Heart right ventricle (tissue), 16 donors: ENCODE measurements around the gene XPOT. TPM values are rescaled to one million over a fixed set of nuclear protein-coding genes. Genes with fewer than 3 reads are reported as not detected.

ENCODE experiments used
- ATAC-seq, 8 donors: fragments of 200-7000 bp; cut with Tn5 transposase; one replicate each; pipeline ENCODE4 v1.9.1; 2020; ENCODE audit warnings: mild to moderate bottlenecking in 8 of 8, moderate library complexity in 8 of 8, moderate number of reproducible peaks in 1 of 8
- DNase-seq, 2 donors: peaks; one replicate each; pipeline ENCODE4 v3.0.0-alpha.2; 2020
- H3K27ac ChIP-seq, 10 donors: fragments of 200-600 bp; sonication (generic) in 2 of 10; one replicate each; pipeline versions ENCODE4 v1.5.0 to v1.8.0; 2020 to 2022; ENCODE audit warnings: mild to moderate bottlenecking in 3 of 10
- H3K27me3 ChIP-seq, 7 donors: fragments of 200-600 bp; one replicate each; pipeline ENCODE4 v1.8.0; 2021 to 2022; ENCODE audit warnings: mild to moderate bottlenecking in 2 of 7
- H3K36me3 ChIP-seq, 9 donors: fragments of 200-600 bp; sonication (generic) in 1 of 9; one replicate each; pipeline versions ENCODE4 v1.5.0 to v1.8.0; 2020 to 2022; ENCODE audit warnings: mild to moderate bottlenecking in 2 of 9
- H3K4me1 ChIP-seq, 9 donors: fragments of 200-600 bp; sonication (generic) in 1 of 9; one replicate each; pipeline versions ENCODE4 v1.5.0 to v1.8.0; 2020 to 2022; ENCODE audit warnings: mild to moderate bottlenecking in 4 of 9
- H3K4me3 ChIP-seq, 10 donors: fragments of 200-600 bp; sonication (generic) in 2 of 10; one replicate each; pipeline versions ENCODE4 v1.5.0 to v1.8.0; 2020 to 2022; ENCODE audit warnings: mild to moderate bottlenecking in 7 of 10, moderate library complexity in 2 of 10
- H3K9me3 ChIP-seq, 11 donors: fragments of 200-600 bp in 10 of 11; sonication (generic) in 2 of 11; one replicate each; pipeline versions ENCODE4 v1.5.0 to v1.8.0; 2013 to 2022; ENCODE audit warnings: mild to moderate bottlenecking in 2 of 11, control low read depth in 1 of 11, moderate library complexity in 1 of 11
- WGBS, 2 donors: extraction: QIAGEN DNeasy Blood & Tissue Kit; methylation state at CpG; one replicate each; pipeline ENCODE4 v1.1.7; 2013; ENCODE audit warnings: inconsistent platforms in 1 of 2; 5-methylcytosine and 5-hydroxymethylcytosine counted together
- intact Hi-C, 10 donors: fragments of 100-400 bp; cut with DNase I; formaldehyde crosslinking; loops; one replicate each; pipeline versions ENCODE4 v1.11.1 to v1.14.2; 2022
- polyA plus RNA-seq, 2 donors: library from polyadenylated mRNA; stranded (reverse); fragments of 200-250 nt; gene quantifications; one replicate each; pipeline ENCODE4 v1.2.3, GENCODE V29; 2013
- total RNA-seq, 10 donors: library from RNA; stranded (reverse); fragmentation: NEBNext Ultra II Directional in 3 of 10; extraction: Animal tissue kit (Norgen Biotek cat#: 25700) in 3 of 10; gene quantifications; one replicate each; pipeline versions ENCODE4 v1.2.1 to v1.2.4, GENCODE V29; 2021 to 2023
- TF ChIP-seq, protein P1 (sequence below), 9 donors: fragments of 200-600 bp; sonication (generic) in 2 of 9; IDR thresholded peaks; one replicate each; pipeline versions ENCODE4 v1.5.0 to v1.8.0; 2021 to 2022; ENCODE audit warnings: antibody characterized with exemption in 9 of 9, mild to moderate bottlenecking in 5 of 9, moderate library complexity in 1 of 9
- donor health status: Arrhythmogenic right ventricular cardiomyopathy.
- donor health status: ischemic (EF 13 %, LVEDD 7.1; RV severe dilation, severe dysfunction).
- donor health status: healthy with polysubstance abuse.
- donor health status: DM: no; HTN: yes; CAD: no.
- donor health status: DM: no; HTN: no; CAD: no.
- donor health status: ischemic (EF 25% LVEDD 6.9; RV normal size, moderate dysfunction).
- donor health status: ischemic (EF 25% LVEDD 5.7; RV mildly dilated, moderate dysfunction).
- donor health status: healthy.
- donor health status: DM: yes; HTN: yes; CAD: no.
- donor health status: Ischemic cardiomyopathy.
- donor health status: ischemic (EF 35%, LVEDD 5.7; RV mildly dilated, moderate dysfunction).
- donor health status: nonischemic (EF 11% LVEDD 7.7; RV severe dilation, severe dysfunction).
- donor health status: DM: yes; HTN: yes; CAD: no.
- donor health status: PGD.
- donor health status: ischemic (EF 29% LVEDD 5.4; RV normal size, mild dysfunction).
- donor health status: nonischemic (EF 23%, LVEDD 6.1; RV moderate dilation, normal function).

Gene XPOT
- total and polyA plus RNA-seq, 12 donors: 8.6 to 31.6 (median 19.1) TPM

DNA sequence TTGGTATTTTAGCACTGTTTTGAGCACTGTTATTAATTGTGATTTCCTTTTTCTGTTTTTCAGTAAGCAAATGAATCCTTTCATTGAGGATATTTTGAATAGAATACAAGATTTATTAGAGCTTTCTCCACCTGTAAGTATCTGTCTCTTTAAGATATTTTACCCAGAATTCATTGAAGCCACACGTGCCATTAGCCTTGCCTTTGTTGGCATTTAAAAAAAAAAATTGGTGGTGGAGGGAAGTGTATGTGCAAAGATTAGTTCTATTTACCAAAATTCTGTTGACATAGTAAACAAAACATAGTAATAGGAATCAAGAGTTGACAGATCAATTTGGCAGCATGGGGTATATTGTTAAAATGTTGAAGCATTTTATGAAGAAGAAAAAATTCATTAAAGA is 23.8 kb downstream of the XPOT start:
- ATAC-seq (no peak), DNase-seq (no peak)
- H3K27ac ChIP-seq: no peak overlapping the region
- WGBS, 2 donors: 28 to 30% methylated on average over 1 of the region's 1 CpG
- H3K4me3 ChIP-seq: no peak overlapping the region
- H3K36me3 ChIP-seq: peaks cover 0 to 100% (median 91%) of the 10 kb centered on the region in 9 donors
- TF ChIP-seq, protein P1, sequence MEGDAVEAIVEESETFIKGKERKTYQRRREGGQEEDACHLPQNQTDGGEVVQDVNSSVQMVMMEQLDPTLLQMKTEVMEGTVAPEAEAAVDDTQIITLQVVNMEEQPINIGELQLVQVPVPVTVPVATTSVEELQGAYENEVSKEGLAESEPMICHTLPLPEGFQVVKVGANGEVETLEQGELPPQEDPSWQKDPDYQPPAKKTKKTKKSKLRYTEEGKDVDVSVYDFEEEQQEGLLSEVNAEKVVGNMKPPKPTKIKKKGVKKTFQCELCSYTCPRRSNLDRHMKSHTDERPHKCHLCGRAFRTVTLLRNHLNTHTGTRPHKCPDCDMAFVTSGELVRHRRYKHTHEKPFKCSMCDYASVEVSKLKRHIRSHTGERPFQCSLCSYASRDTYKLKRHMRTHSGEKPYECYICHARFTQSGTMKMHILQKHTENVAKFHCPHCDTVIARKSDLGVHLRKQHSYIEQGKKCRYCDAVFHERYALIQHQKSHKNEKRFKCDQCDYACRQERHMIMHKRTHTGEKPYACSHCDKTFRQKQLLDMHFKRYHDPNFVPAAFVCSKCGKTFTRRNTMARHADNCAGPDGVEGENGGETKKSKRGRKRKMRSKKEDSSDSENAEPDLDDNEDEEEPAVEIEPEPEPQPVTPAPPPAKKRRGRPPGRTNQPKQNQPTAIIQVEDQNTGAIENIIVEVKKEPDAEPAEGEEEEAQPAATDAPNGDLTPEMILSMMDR (IDR thresholded peaks at IDR 0.05): no peak
- no peaks in the 10 kb centered on the region for H3K9me3 ChIP-seq
- no peaks in the 10 kb centered on the region for H3K4me1 ChIP-seq
- no peaks in the 10 kb centered on the region for H3K27me3 ChIP-seq
- intact Hi-C loops: no loop called here

DNA sequence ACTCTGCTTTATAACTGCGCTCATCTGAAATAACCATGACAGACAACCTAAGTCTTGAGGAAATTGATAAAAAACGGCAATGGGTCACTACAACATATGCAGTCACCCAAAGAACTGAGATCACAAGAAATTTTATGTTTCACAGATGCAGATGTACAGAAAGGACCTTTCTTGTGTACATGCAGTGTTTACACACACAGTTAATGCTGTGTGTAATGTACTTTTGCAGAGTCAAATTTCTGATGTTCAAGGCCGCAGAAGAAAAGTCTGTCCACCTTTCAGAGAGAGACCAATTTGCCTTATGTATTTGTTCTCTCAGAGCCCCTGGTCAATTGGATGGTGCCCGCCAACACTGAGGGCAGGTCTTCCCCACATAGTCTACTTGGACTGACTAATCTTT is 24.8 kb downstream of the XPOT start:
- Histone ChIP-seq H3K27ac (no peak overlapping the region), H3K36me3 (peaks cover 0 to 100% (median 90%) of the 10 kb centered on the region in 9 donors), H3K9me3 (no peaks in the 10 kb centered on the region), H3K27me3 (no peaks in the 10 kb centered on the region), H3K4me1 (no peaks in the 10 kb centered on the region), H3K4me3 (no peak overlapping the region)
- TF ChIP-seq, protein P1 (IDR thresholded peaks at IDR 0.05): no peak
- WGBS, 2 donors: 90 to 97% methylated on average over 4 of the region's 4 CpGs
- no peak for ATAC-seq
- no peak for DNase-seq
- intact Hi-C loops: no loop called here

DNA sequence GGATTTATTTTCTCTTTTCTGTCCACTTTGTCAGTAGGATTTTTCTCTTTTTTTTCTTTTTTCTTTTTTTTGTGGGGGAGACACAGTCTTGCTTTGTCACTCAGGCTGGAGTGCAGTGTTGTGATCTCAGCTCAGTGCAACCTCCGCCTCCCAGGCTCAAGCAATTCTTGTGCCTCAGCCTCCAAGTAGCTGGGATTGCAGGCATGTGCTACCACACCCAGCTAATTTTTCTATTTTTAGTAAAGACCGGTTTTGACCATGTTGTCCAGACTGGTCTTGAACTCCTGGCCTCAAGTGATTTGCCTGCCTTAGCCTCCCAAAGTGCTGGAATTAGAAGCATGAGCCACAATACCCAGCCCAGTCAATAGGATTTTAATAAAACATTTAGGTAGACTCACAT is 26.7 kb downstream of the XPOT start:
- intact Hi-C loops: loop anchor here in 1 of 10 donors (10.0 kb wide), 1 partner anchor 54 kb away; no protein-coding TSS in a partner anchor
- Histone ChIP-seq H3K27ac (no peak overlapping the region), H3K27me3 (no peaks in the 10 kb centered on the region), H3K4me1 (no peaks in the 10 kb centered on the region), H3K9me3 (no peaks in the 10 kb centered on the region), H3K4me3 (no peak overlapping the region), H3K36me3 (peaks cover 0 to 100% (median 89%) of the 10 kb centered on the region in 9 donors)
- TF ChIP-seq, protein P1 (IDR thresholded peaks at IDR 0.05): no peak
- ATAC-seq: no peak
- DNase-seq: no peak
- WGBS, 2 donors: 67 to 73% methylated on average over 2 of the region's 2 CpGs

DNA sequence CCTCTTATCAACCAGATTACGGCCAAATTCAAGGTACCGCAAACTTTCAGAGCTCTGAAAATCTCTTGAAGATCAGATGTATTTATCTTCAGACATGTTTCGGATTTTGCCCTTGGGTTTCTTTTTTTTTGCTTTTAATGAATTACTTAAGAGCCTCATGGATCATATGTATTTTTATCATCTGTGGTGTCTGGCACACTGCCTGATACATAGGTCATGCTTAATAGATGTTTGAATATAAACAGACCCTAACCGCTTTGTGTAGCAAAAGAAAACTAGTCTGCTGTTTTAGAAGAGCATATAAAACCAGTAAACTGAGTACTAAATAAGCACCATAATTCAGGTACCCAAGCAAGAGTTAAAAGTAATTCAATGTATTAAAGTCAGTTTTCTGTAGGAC is 27.6 kb downstream of the XPOT start:
- Histone ChIP-seq H3K9me3 (no peaks in the 10 kb centered on the region), H3K27ac (no peak overlapping the region), H3K27me3 (no peaks in the 10 kb centered on the region), H3K4me3 (no peak overlapping the region), H3K4me1 (no peaks in the 10 kb centered on the region), H3K36me3 (peaks cover 0 to 100% (median 86%) of the 10 kb centered on the region in 9 donors)
- 95 to 96% methylated on average over 4 of the region's 4 CpGs for WGBS, 2 donors
- TF ChIP-seq, protein P1 (IDR thresholded peaks at IDR 0.05): no peak
- intact Hi-C loops: loop anchor here in 1 of 10 donors (10.0 kb wide), 1 partner anchor 53 kb away; no protein-coding TSS in a partner anchor
- no peak for ATAC-seq
- DNase-seq: no peak
